D721Med (cell line): Measurements from ENCODE around the gene TECTB.

ENCODE experiments used
- DNase-seq: peaks from one replicate; pipeline ENCODE4 v3.0.0; 2011; ENCODE audit warnings: low spot score; ENCODE audit not compliant: insufficient read length
- FAIRE-seq: peaks from 2 replicates; lab custom pipeline; 2011; peaks lifted over from hg19 to GRCh38; lab: Jason Lieb, UNC
- CTCF ChIP-seq: IDR thresholded peaks from 2 replicates; pipeline ENCODE4 v1.5.1; 2012; ENCODE audit warnings: mild to moderate bottlenecking, control low read depth; ENCODE audit not compliant: insufficient read depth; ENCODE audit errors: missing control alignments

Gene TECTB

DNA sequence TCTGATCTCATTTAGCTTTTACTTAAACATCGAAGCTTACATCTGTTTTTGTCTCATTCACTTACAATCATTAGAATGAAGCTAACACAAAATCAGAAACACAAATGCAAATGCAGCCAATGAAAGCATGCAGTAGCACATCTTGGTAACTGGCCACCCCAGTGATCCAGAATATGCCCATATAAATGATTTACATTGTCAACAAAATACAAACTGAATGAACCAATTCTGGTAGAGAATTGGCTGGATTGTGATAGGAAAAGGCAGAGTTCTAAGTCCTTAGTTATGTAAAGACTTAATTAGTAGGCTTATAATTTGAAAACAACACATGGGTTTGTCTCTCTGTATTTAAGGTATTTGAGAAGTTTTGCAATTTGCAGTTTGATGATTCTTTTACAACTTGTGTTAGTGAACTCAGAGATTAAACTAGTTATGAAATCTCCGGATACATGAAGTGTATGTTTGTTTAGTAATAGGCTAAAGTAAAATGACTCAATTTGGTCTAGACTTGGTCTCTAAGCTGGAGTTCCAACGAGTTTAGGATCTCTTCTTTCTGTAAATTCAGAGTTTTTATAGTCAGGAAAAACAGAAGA is 21.2 kb downstream of the TECTB start:
- DNase-seq (no peak), FAIRE-seq (no peak)
- no peak for TF ChIP-seq CTCF

- FAIRE-seq (no peak), DNase-seq (peak; percentile 18)
- peak; percentile 61 for TF ChIP-seq CTCF
Observed at GRCh38 chr10:112307358-112308124, 24.3 kb downstream of the TECTB start.

- FAIRE-seq = no peak
- no peak for DNase-seq
- no peak for TF ChIP-seq CTCF
Observed at GRCh38 chr10:112308125-112308502, 24.9 kb downstream of the TECTB start.

DNA sequence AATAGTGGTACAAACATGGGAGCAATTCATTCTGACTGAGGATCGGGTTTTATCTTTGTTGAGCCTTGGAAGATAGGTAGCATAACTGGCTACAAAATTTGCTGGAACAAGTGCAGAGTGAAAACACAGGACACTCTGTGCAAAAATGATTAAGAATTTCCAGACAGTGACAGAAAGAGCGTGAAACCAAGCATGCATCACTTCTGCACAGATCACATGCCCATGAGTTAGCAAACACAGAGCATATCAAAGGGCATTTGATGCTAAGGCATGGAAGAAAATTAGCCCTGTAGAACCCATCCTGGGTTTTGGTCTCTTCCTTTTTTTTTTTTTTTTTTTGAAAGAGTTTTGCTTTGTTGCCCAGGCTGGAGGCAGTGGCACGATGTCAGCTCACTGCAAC is 28.3 kb downstream of the TECTB start:
- no peak for DNase-seq
- no peak for TF ChIP-seq CTCF
- FAIRE-seq = no peak

DNA sequence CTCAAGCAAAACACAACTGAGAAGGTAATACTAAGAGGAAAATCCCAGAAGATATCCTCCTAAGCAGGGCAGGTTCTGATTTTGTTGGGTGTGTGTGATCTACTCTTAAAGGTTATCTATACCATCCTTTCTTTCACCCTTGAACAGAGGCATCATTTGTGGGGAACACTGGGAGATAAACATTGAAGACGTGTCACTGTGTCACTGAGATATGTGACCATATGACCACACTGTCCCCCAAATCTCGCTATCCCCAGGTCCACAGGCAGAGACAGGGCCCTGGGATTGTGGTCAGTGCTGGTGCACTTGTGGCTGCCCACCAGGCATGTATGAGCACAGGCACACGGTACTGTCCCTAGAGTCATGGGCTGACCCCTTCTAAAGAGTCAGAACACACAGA is 30.0 kb downstream of the TECTB start:
- FAIRE-seq (no peak), DNase-seq (no peak)
- TF ChIP-seq CTCF = no peak

DNA sequence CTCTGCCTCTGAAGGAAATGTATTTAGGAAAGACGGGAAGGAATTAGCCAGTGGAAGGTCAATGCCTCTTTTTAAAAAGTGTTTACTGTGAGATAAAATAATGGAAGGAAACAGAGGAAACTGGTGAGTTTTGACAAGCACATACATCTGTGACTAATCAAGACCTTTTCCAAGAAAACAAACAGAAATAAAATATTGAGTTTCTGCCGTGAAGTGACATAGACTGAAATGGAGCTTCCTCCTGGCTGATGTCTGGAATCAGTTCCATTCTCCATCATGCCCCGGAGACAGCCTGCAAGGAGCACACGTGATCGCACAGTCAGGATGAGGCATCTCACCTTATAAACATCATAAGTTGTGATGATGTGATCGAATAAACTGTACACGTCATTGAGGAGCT is 30.7 kb downstream of the TECTB start:
- TF ChIP-seq CTCF = no peak
- FAIRE-seq = no peak
- DNase-seq = no peak
